Gastrocnemius medialis (tissue), 4 donors: ENCODE results near the gene RHBDL1. TPM values are rescaled to one million over a fixed set of nuclear protein-coding genes. Genes with fewer than 3 reads are reported as not detected.

Experiments
- ATAC-seq, 2 donors: fragments of 150-250 bp; one replicate each; pipeline ENCODE4 v1.9.1; 2016
- DNase-seq, 2 donors: peaks; one replicate each; pipeline ENCODE4 v3.0.0-alpha.2; 2019
- H3K27ac ChIP-seq, 4 donors: fragments of 200-600 bp; sonication (generic); 1 replicate in 1 of 4; 2 replicates in 3 of 4; pipeline ENCODE4 v1.5.1; 2016 to 2018; ENCODE audit warnings: mild to moderate bottlenecking in 2 of 4, moderate library complexity in 1 of 4
- H3K27me3 ChIP-seq, 3 donors: fragments of 200-600 bp; sonication (generic) in 2 of 3; 1 replicate in 1 of 3; 2 replicates in 2 of 3; pipeline versions ENCODE4 v1.5.1 to v1.6.0; 2016 to 2019; ENCODE audit warnings: mild to moderate bottlenecking in 1 of 3, moderate library complexity in 1 of 3
- H3K36me3 ChIP-seq, 2 donors: fragments of 200-600 bp; sonication (generic) in 1 of 2; one replicate each; pipeline ENCODE4 v1.5.1; 2017 to 2018
- H3K4me1 ChIP-seq, 2 donors: fragments of 200-600 bp; sonication (generic) in 1 of 2; one replicate each; pipeline ENCODE4 v1.5.1; 2016 to 2017; ENCODE audit warnings: mild to moderate bottlenecking in 2 of 2
- H3K4me3 ChIP-seq, 4 donors: fragments of 200-600 bp; sonication (generic) in 3 of 4; 1 replicate in 1 of 4; 2 replicates in 3 of 4; pipeline ENCODE4 v1.5.1; 2016 to 2019; ENCODE audit warnings: mild to moderate bottlenecking in 2 of 4
- H3K9me3 ChIP-seq, 3 donors: fragments of 200-600 bp; sonication (generic) in 2 of 3; 1 replicate in 1 of 3; 2 replicates in 2 of 3; pipeline ENCODE4 v1.5.1; 2016 to 2019
- POLR2A ChIP-seq, 2 donors: fragments of 450-650 bp; IDR thresholded peaks; one replicate each; pipeline ENCODE4 v1.6.1; 2017; ENCODE audit warnings: antibody characterized with exemption in 2 of 2, mild to moderate bottlenecking in 2 of 2, moderate library complexity in 2 of 2
- in situ Hi-C, 4 donors: fragments of 200-750 bp; cut with MboI; loops; one replicate each; pipeline versions ENCODE4 v1.15.0 to v1.8.0; 2017; ENCODE audit warnings: low sequenced_read_pairs in 4 of 4
- intact Hi-C: fragments of 100-400 bp; cut with DNase I; formaldehyde crosslinking; loops from one replicate; pipeline ENCODE4 v1.15.1; 2023; ENCODE audit warnings: low total_unique reads
- total RNA-seq, 4 donors: library from RNA; depleted of rRNA; stranded (reverse); fragments of >200 nt; gene quantifications; one replicate each; pipeline versions ENCODE4 v1.1.0 to v1.2.3, GENCODE V29; 2016
- TF ChIP-seq, protein P1 (sequence below), 5 experiments: fragments of 450-650 bp in 3 of 5; fragments of 200-600 bp in 2 of 5; sonication (generic) in 2 of 5; IDR thresholded peaks in 4 of 5; conservative IDR thresholded peaks in 1 of 5; 1 replicate in 4 of 5; 2 replicates in 1 of 5; pipeline ENCODE4 v1.5.1; 2016 to 2019; ENCODE audit warnings: antibody characterized with exemption in 5 of 5, mild to moderate bottlenecking in 3 of 5, moderate library complexity in 3 of 5

Gene RHBDL1
- total RNA-seq, 4 donors from 2014 or later: 0.31 TPM; not detected in 3

DNA sequence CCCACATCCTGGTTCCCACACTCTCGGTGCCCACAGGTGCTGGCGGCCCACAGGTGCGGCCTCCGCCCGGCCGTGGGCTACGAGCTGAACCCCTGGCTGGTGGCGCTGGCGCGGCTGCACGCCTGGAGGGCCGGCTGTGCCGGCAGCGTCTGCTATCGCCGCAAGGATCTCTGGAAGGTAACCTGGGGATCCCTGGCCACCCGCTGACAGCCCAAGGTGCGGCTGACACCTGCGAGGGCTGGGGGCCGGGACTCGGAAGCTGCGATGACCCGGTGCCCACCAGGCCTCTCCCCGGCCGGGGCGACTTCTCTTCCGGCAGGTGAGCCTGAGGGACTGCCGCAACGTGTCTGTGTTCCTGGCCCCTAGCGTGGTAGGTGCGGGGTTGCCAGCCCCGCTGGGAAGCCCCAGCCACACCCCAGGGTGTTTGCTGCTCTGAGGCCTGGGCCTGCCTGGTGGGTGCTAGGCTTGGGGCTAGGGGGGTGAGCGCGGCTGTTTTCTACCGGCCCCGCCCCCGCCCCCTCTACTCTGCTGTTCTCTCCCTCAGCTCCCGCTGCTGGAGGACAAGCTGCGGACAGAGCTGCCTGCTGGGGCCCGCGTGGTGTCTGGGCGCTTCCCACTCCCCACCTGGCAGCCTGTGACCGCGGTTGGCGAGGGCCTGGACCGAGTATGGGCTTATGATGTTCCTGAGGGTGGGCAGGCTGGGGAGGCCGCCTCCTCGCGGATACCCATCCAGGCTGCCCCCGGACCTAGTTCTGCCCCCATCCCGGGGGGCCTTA lies 46.5 kb downstream of the RHBDL1 start:
- DNase-seq (no peak), ATAC-seq (no peak)
- H3K4me1 ChIP-seq: peaks cover 14 to 24% of the 10 kb centered on the region in 2 donors
- intact Hi-C loops: loop anchor here (1.0 to 2.0 kb wide), 3 partner anchors 19 to 67 kb away; partner anchors contain the start of genes CHTF18, RPUSD1 and WDR24
- TF ChIP-seq POLR2A (IDR thresholded peaks at IDR 0.05): no peak
- TF ChIP-seq, protein P1, sequence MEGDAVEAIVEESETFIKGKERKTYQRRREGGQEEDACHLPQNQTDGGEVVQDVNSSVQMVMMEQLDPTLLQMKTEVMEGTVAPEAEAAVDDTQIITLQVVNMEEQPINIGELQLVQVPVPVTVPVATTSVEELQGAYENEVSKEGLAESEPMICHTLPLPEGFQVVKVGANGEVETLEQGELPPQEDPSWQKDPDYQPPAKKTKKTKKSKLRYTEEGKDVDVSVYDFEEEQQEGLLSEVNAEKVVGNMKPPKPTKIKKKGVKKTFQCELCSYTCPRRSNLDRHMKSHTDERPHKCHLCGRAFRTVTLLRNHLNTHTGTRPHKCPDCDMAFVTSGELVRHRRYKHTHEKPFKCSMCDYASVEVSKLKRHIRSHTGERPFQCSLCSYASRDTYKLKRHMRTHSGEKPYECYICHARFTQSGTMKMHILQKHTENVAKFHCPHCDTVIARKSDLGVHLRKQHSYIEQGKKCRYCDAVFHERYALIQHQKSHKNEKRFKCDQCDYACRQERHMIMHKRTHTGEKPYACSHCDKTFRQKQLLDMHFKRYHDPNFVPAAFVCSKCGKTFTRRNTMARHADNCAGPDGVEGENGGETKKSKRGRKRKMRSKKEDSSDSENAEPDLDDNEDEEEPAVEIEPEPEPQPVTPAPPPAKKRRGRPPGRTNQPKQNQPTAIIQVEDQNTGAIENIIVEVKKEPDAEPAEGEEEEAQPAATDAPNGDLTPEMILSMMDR (IDR thresholded peaks at IDR 0.05 in 4 of 5, conservative IDR thresholded peaks at IDR 0.05 in 1 of 5): no peak
- H3K27ac ChIP-seq: peak overlapping the region; percentile 86 to 95 (median 90)
- peak overlapping the region; percentile 76 to 99 (median 83) for H3K4me3 ChIP-seq
- no peaks in the 10 kb centered on the region for H3K9me3 ChIP-seq
- H3K27me3 ChIP-seq: peaks cover 11 to 18% (median 16%) of the 10 kb centered on the region in 3 donors
- in situ Hi-C loops: no loop called here
- H3K36me3 ChIP-seq: no peaks in the 10 kb centered on the region

DNA sequence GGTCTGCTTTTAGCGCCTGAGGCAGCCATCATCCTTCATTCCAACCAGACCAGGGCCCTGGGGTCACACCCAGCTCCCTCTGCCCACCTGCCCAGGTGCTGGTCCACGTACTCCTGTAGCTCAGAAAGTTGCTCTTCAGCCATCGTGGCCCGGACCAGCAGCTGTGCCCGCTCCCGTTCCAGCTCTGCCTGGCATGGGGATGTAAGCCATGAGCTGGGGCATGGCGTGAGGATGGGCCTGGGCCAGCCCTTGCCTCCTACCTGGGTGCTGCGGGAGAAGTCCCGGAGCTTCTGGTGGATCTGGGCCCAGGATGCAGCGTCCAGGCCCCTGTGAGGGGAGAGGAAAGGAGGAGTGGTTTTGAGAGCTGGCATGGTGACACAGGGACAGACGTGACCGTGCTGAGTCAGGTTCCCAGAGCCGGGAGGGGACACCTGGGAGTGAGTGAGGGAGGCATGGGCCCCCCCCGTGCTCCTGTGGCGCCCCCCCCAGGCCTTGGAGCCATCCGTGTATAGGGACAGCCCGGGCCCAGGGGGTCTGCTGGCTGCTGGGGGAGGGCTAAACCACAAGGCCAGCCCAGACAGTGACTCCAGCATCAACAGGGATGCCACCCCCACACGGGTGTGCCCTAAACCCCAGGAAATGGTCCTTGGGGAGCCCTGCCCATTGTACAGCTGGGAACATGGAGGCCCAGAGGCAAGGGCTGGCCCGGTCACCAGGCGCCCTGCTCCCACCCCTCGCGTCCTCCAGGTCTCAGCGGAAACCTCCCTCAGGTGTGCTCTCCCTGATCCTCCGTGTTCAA lies 47.6 kb downstream of the RHBDL1 start:
- H3K4me3 ChIP-seq: no peak overlapping the region
- DNase-seq (no peak), ATAC-seq (no peak)
- no peak overlapping the region for H3K27ac ChIP-seq
- H3K9me3 ChIP-seq: no peaks in the 10 kb centered on the region
- H3K4me1 ChIP-seq: peaks cover 20 to 32% of the 10 kb centered on the region in 2 donors
- no peaks in the 10 kb centered on the region for H3K36me3 ChIP-seq
- in situ Hi-C loops: no loop called here
- intact Hi-C loops: no loop called here
- TF ChIP-seq POLR2A (IDR thresholded peaks at IDR 0.05): no peak
- peaks cover 19 to 28% (median 27%) of the 10 kb centered on the region in 3 donors for H3K27me3 ChIP-seq

DNA sequence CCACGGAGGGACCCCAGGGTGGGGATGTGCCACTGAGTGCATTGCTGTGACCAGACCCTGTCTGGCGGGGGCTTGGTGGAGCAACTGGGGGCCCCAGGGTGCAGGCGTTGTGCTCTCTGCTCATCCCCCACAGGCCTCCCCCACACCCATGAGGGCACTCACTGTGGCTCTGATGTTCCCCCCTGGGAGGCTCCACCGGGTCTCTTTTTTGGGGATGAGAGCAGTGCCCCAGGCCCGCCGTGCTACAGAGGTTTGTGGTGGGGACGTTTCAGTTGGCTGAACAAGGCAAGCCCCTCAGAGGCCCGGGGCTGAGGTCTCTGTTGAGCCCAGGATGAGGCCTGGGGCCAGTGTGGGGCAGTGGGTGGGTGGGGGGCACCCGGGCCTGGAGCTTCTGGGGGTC lies 48.2 kb downstream of the RHBDL1 start:
- H3K27ac ChIP-seq: no peak overlapping the region
- in situ Hi-C loops (no loop called here), intact Hi-C loops (no loop called here)
- H3K9me3 ChIP-seq: no peaks in the 10 kb centered on the region
- DNase-seq: no peak
- peaks cover 20 to 35% of the 10 kb centered on the region in 2 donors for H3K4me1 ChIP-seq
- TF ChIP-seq, protein P1 (IDR thresholded peaks at IDR 0.05 in 4 of 5, conservative IDR thresholded peaks at IDR 0.05 in 1 of 5): no peak
- no peak for TF ChIP-seq POLR2A (IDR thresholded peaks at IDR 0.05)
- H3K4me3 ChIP-seq: no peak overlapping the region
- no peaks in the 10 kb centered on the region for H3K36me3 ChIP-seq
- no peak for ATAC-seq
- H3K27me3 ChIP-seq: peaks cover 22 to 34% (median 33%) of the 10 kb centered on the region in 3 donors

DNA sequence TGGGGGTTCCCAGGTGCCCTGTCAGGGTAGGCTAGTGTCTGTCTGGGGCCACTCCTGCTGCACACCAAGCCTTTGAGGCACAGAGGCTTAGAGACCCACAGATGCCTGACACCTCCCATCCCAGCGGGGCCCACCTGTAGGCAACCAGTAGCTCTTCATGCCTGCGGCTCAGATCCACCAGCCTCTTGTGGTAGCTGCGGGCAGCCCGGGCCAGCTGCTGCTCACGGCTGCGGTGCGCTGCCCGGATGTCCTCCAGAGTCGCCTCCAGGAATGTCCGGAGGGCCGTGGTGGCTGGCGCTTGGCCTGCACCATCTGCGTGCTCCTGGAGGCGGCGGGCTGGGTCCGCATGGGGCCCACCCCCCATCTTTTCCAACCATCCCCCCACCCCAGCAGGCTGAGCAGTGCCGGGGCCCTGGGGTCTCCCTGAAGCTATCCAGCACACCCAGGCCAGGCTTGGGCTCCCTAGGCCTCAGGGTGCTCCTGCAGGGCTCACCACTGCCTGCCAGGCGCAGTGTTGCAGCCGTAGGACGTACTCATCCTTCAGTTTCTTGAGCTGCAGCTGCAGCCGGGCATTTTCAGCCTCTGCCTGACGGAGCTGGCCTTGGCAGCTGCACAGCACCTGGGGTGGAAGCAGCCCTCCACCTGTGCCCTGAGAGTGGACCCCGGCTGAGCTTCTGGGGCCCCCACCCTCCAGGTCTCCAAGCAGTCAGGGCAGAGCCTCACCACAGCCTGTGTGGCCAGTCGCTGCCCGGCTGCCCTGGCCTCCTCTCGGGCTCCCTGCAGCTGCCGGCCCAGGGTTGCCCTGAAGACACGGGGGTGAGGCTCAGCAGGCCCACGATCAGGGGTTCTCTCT lies 48.9 kb downstream of the RHBDL1 start:
- DNase-seq (no peak), ATAC-seq (no peak)
- TF ChIP-seq, protein P1 (IDR thresholded peaks at IDR 0.05 in 4 of 5, conservative IDR thresholded peaks at IDR 0.05 in 1 of 5): no peak
- TF ChIP-seq POLR2A (IDR thresholded peaks at IDR 0.05): no peak
- Histone ChIP-seq H3K27ac (no peak overlapping the region), H3K9me3 (no peaks in the 10 kb centered on the region), H3K36me3 (no peaks in the 10 kb centered on the region), H3K4me3 (no peak overlapping the region), H3K27me3 (peaks cover 22 to 38% (median 34%) of the 10 kb centered on the region in 3 donors), H3K4me1 (peaks cover 20 to 29% of the 10 kb centered on the region in 2 donors)
- in situ Hi-C loops (no loop called here), intact Hi-C loops (no loop called here)
